ENCODE results near the gene GRB14. TPM values are rescaled to one million over a fixed set of nuclear protein-coding genes. Genes with fewer than 3 reads are reported as not detected.
"Not testable (repeated sequence)": the region's sequence is repeated elsewhere in the genome, so short reads cannot be mapped to it uniquely, and the experiment has no call there.

GRB14 gene
- total RNA-seq, 1 experiment from 2014 or later: 0.17 TPM

DNA sequence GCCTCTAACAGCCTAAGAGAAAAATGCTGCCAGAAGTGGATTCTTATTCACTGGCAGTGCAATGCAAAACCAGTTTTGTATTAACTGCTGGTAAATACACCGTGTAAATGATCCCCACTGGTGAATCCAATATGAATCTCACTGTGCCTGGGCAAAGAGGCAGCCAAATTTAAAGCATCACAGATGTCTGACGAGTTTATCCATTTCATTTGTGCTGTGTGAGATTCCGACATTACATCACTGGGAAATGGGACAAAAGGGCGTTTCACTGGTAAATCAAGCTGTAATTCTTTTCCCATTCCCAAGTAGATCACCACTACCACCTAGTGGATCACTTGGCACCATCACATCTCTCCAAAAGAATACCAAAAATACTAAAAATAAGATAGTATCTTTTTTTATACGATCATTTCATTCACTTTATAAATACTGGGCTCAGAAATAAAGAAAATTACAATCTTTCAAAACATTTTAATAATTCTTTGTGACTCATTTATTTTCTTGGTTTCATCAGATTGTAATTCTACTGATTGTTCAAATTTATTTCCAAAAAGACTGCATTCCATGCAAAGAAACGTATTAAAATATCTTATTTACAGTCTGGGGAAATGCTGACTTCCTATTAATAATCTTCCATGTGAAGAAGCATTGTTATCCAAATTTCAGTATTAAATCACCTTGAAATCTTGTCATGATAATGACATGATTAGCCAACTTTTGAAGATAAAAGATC lies 125.6 kb downstream of the GRB14 start:
- peak; percentile 78 for DNase-seq (ENCODE audit: low spot score)

DNA sequence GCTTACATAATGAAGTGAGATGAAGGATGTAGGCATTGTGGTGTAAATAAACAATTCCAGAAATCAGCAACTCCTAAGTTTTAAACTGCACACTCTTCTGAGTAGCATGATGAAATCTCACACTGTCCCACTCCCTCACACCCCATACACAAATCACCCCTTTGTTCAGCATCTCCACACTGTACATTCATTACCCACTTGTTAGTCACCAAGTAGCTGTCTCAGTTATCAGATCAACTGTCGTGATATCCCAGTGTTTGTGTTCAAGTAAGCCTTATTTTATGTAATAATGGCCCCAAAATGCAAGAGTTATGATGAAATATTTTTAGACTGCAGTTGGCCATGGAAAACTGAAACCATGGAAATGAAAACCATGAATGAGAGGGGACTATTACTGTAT lies 135.7 kb downstream of the GRB14 start:
- peak; percentile 22 for DNase-seq (ENCODE audit: low spot score)

DNA sequence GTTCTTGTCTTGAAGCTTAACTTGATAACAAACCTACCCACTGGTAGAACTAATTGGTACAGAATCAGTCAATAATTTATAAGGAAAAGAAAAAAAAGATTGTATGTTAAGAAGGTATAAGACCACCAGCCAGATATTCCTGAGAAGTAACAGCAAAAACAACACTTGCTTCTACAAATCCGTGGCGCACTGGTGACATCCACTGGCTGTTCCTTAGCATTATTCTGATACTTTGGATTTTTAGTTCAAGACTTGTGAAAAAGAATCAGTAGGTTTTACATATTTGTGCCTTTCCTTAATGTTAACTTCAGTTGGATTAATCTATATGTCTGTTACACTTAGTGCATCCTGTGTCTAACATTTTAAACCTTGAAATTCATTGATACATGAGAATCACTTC lies 141.8 kb downstream of the GRB14 start:
- DNase-seq (ENCODE audit: low spot score): peak; percentile 25

DNA sequence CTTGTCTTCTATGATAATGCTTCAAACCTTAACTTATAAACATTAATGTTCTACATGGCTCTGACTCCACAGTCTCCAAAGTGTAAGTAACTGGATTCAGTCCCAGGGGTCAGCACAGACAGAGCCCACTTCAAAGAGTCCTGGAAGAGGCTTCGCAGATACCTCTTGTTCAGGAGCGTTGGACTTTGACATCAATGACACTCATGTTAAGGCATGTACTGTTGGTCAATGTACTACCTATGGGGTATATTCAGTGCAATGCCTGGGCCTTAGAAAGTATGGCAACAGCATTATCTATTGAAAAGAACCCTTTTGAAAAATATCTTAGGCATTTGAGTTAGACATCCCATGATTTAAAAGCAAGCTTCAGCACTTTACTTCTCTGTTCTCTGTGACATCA lies 143.1 kb downstream of the GRB14 start:
- DNase-seq (ENCODE audit: low spot score): no peak

DNA sequence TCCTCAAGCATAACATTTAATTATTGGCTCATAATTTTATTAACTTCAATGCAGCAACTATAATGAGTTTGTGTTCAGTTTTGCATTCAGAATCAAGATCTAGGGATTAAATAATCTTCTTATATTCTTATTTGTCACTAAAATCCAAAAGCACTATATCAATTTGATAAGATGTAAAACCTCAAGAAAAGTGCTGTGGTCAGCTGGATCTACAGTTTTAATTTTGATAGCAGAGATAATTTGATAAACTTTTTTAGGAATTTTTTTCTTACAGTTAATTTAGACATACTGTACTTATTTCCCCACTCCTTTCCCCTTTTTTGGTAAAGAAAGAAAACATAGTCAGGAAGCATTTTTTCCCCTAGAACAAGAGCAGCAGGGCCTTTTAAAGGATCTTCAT lies 146.4 kb downstream of the GRB14 start:
- no peak for DNase-seq (ENCODE audit: low spot score)

DNA sequence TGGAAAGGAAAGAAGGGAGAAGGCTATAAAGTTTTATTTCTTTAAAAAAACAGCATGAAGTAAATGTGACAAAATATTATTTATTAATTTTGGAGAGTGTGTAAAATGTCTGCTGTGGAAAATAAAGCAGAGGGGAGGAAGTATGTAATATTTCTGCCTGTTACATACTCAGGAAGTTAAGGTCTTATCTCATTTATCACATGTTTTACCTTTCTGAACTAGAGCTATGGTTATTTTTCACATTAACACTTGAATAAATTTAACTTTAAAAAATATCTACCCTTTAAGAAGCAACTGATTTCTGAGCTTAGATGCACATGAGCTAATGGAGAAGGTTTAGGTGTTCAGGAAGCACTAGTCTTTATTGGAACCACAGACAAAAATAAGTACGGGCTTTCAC lies 148.3 kb downstream of the GRB14 start:
- no peak for DNase-seq (ENCODE audit: low spot score)

DNA sequence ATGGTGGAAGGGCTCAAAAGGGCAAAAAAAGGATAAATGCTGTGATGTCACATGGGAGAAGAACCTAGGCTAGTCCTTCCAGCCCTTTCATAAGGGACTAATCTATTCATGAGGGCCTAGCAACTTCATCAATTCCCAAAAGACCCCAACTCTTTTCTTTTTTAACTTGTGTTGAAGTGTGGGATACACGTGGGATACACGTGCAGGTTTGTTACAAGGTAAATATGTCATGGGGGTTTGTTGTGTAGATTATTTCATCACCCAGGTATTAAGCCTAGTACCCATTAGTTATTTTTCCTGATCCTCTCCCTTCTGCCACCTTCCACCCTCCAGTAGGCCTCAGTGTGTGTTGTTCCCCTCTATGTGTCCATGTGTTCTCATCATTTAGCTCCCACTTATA lies 156.2 kb downstream of the GRB14 start:
- DNase-seq (ENCODE audit: low spot score): not testable (repeated sequence)

DNA sequence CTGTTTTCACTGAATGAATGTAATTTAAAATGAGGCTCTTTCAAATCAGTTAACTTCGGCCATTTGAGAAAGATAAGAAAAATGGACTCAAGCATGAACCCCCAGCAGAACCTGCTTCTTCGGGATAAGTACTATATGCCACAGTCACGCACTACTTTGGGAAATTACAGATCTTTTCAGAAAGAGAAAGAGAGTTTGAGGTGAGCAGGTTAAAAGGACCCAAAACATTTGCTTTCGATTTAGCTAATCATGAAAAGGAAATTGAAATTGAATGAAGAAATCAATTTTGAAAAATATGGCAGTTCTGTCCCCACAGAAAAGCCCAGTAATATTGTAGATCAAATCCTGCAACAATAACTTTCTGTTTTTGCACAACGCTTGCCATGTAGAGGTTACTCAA lies 156.9 kb downstream of the GRB14 start:
- no peak for DNase-seq (ENCODE audit: low spot score)

DNA sequence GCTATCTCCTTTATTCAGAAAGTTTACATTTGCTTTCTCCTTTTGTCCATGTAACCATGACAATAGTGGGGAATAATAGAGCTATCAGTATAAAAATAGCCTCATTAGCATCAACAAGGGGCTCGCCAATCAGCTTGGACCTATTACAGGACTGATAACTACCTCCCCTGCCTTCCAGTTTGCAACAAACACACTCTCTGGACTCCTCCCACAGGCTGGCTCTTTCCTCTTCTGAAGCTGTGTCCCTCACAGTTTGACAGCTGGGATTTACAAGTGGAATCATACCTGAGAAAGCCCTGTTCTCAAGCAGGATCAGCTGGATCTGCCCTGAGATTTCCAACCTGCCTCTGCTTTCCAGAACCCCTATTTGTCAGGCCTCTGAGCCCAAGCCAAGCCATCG lies 162.5 kb downstream of the GRB14 start:
- no peak for DNase-seq (ENCODE audit: low spot score)

DNA sequence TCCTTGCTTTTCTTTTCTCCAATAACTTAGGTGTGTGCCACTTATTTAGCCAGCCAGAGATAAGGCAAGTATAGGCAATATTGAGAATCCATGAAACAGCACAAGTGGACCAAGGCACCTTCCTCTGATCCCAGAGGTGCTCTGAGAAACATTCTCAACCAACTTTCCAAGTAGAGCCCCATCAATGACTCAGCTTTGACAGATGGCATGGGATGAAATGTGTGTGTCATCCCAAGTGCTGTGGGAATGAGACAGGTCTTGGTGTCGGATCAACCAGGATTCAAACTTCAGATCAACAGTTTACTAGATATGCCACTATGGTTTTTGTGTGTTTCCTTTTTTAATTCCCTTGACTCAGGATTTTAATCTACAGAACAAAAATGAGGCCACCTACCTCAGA lies 164.0 kb downstream of the GRB14 start:
- DNase-seq (ENCODE audit: low spot score): no peak

DNA sequence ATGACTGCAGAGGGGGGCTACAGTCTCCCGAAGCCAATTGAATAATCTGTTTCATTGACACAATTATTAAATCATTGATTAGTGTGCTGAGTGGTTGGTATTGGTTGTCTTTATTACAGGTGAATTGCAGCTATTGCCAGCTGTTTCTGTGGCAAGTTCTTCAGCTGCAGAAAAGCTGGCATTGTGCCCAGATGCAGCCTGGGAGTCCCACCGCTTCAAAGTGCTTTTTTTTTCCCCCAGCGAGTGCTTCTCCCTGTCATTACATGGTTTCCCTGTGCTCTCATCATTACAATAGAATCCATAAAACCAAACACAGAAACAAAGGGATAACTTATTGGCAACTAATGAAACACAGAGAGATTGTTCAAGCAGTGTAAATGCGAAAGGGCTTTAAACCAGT lies 164.7 kb downstream of the GRB14 start:
- no peak for DNase-seq (ENCODE audit: low spot score)

DNA sequence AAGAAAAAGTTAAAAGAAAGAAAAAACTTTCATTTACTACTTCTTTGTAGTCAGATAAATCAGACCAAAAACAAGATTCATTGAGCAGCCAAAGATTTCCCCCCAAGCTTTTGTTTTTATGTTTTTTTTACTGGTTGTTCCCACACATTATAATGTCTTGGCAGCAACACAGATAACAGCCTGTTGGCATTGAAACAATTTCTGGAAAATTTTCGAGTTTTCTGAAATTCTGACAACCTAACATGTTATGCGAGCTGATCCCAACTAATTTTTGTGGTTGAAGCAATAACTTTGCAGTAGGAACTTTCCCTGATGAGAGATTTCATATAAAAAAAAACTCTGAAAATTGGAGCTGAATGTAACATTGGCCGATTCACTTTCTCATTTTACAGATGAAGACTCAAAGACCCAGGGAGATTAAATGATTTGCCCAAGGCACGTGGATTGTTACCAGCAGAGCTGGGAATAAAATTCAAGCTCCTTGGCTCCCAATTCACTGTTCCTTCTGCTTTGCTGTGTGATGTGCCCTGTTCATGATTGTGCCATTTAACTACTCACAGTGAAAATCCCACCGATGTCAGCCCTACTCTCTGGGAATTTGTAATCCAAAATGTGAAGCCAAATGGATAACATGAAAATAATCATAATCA lies 167.5 kb downstream of the GRB14 start:
- DNase-seq (ENCODE audit: low spot score): no peak

DNA sequence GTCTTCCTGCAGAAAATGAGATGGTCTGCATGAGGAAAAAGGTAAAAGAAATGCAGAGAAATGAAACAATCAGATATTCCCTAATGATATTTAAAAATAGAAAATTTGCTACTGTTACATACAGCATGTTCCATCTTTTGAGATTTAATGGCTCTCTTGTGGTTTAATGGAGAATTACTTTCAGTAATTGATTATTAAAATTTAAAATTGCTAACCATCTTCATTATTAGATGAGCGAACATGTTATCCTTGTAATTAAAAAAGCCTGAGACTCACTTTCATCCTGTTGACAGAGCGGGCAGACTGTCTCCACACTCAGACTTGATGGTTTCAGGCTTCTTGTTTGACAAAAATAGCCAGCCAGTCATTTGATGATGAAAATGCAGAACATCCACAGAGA lies 171.0 kb downstream of the GRB14 start:
- DNase-seq (ENCODE audit: low spot score): no peak

DNA sequence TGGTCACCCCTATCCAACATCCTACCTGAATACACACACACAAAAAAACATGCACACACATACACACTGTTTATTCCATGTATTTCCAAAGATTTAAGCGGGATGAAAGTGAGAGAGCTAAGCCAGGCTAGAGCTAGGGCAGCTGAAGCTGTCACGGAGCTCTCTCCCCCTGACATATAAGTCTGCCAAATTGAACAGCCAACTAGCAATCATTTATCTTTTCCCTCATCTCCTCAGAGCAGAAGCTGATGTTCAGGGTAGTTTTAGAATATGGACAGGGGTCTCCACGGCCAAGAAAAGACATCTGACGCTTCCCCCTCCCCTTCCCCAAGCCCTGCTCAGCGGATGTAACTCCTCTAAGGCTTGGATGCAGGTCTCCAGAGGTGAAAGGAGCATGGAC lies 171.6 kb downstream of the GRB14 start:
- DNase-seq (ENCODE audit: low spot score): no peak

DNA sequence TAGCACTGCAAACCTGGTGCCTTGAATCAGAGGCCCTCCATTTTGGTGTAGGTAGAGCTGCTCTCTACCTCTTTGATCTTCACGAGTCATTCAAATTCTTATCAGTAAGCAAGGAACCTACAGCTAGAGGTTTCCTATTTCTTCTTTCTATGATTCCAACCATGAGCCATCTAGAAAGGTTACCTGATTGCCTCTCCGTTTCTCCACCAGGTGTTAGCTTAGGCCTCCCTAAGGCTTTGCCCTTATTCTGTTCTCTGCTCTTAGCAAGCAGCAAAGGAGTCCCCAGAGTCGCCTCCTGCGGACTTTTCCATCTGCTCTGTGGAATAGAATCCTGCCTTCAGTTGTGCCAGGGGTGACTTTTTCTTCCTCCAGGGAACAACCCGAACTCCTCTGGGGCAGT lies 173.6 kb downstream of the GRB14 start:
- no peak for DNase-seq (ENCODE audit: low spot score)

Other genes starting within 250 kb of the GRB14 start
- gene COBLL1, start 220.3 kb upstream of the GRB14 start, total RNA-seq (2014; rRNA removed; shearing (Covaris generic)): 6.7 and 9.8 TPM in 2 replicates

All from A172 (cell line).